AG09319 (cell line): Measurements from ENCODE around the gene SHKBP1.

Experiments
- DNase-seq: peaks from one replicate; pipeline ENCODE4 v3.0.0-alpha.2; 2010; ENCODE audit warnings: low read depth; ENCODE audit errors: extremely low read depth
- CTCF ChIP-seq: IDR thresholded peaks from 2 replicates; pipeline ENCODE4 v1.5.1; 2011; ENCODE audit warnings: low read depth, mild to moderate bottlenecking, inconsistent platforms, low read length, moderate library complexity

Gene SHKBP1

GRCh38 chr19:40630571-40631160 is 54.0 kb downstream of the SHKBP1 start:
- TF ChIP-seq CTCF: no peak
- no peak for DNase-seq

GRCh38 chr19:40632311-40633036 is 55.8 kb downstream of the SHKBP1 start:
- no peak for DNase-seq
- TF ChIP-seq CTCF: no peak

DNA sequence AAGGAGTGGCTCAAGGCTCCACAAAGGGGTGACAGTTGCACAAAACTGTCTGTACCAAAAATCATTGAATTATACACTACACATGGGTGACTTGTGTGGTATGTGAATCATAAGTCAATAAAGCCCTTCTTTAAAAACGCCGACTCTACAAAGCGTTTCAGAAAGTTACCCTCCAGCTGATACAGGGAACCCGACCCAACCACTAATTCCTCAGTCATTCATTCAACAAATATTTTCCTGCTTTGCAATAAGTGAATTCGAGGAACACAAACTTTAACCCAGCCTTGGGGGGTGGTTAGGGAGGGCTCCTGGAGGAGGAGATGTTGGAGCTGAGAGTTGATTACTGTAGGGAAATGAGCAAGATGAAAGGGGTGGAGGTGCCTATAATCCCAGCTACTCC is 56.5 kb downstream of the SHKBP1 start:
- DNase-seq: no peak
- no peak for TF ChIP-seq CTCF

GRCh38 chr19:40638327-40638726 is 61.7 kb downstream of the SHKBP1 start:
- TF ChIP-seq CTCF: no peak
- DNase-seq: no peak

DNA sequence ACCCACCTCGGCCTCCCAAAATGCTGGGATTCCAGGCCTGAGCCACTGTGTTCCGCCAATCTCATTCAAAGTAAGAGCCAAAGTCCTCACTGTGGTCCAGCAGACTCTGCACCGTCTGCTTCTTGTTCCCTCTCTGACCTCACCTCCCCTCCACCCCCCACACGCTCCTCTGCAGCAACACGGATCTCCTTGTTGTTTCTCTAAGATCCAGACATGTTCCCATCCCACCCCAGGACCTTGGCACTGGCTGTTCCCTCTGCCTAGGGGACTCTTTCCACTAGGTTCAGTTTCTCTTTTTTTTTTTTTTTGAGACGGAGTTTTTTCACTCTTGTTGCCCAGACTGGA is 62.9 kb downstream of the SHKBP1 start:
- TF ChIP-seq CTCF: no peak
- no peak for DNase-seq

- no peak for DNase-seq
- TF ChIP-seq CTCF: no peak
Observed at GRCh38 chr19:40640744-40641143, 64.1 kb downstream of the SHKBP1 start.
